Measurements from ENCODE around the gene LEFTY2. TPM values are rescaled to one million over a fixed set of nuclear protein-coding genes. Genes with fewer than 3 reads are reported as not detected.

The LEFTY2 gene
- polyA plus RNA-seq, 2 of the 4 experiments (the other 2 are of a cell fraction) = not detected

- Histone ChIP-seq H3K4me2 (no peak overlapping the region), H3K4me1 (peaks cover 6% of the 10 kb centered on the region; the same call in 1 of the 3 replicates), H3K9me3 (no peaks in the 10 kb centered on the region), H3K4me3 (no peak overlapping the region), H3K27ac (no peak overlapping the region)
- TF ChIP-seq, protein P1, sequence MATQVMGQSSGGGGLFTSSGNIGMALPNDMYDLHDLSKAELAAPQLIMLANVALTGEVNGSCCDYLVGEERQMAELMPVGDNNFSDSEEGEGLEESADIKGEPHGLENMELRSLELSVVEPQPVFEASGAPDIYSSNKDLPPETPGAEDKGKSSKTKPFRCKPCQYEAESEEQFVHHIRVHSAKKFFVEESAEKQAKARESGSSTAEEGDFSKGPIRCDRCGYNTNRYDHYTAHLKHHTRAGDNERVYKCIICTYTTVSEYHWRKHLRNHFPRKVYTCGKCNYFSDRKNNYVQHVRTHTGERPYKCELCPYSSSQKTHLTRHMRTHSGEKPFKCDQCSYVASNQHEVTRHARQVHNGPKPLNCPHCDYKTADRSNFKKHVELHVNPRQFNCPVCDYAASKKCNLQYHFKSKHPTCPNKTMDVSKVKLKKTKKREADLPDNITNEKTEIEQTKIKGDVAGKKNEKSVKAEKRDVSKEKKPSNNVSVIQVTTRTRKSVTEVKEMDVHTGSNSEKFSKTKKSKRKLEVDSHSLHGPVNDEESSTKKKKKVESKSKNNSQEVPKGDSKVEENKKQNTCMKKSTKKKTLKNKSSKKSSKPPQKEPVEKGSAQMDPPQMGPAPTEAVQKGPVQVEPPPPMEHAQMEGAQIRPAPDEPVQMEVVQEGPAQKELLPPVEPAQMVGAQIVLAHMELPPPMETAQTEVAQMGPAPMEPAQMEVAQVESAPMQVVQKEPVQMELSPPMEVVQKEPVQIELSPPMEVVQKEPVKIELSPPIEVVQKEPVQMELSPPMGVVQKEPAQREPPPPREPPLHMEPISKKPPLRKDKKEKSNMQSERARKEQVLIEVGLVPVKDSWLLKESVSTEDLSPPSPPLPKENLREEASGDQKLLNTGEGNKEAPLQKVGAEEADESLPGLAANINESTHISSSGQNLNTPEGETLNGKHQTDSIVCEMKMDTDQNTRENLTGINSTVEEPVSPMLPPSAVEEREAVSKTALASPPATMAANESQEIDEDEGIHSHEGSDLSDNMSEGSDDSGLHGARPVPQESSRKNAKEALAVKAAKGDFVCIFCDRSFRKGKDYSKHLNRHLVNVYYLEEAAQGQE (IDR thresholded peaks at IDR 0.05) = no peak
- no peak for TF ChIP-seq EHF (CRISPR knock-in tag; IDR thresholded peaks at IDR 0.05)
- no peak for DNase-seq (ENCODE audit: low read depth in 1 of 2, low spot score in 1 of 2)
- ChIA-PET POLR2A (no interaction called here), CTCF (interaction anchor here (1.1 to 1.9 kb wide), 3 partner anchors 17 to 454 kb away, joined by 3 to 5 read pairs (median 5); no protein-coding TSS in a partner anchor)
- 79% methylated on average over 14 of the region's 14 CpGs for whole genome bisulfite sequencing (ENCODE audit: missing lambda C conversion rate)
- FAIRE-seq = no peak
- ATAC-seq = no peak
Measured at GRCh38 chr1:225928186-225929175, 12.5 kb downstream of the LEFTY2 start.

DNA sequence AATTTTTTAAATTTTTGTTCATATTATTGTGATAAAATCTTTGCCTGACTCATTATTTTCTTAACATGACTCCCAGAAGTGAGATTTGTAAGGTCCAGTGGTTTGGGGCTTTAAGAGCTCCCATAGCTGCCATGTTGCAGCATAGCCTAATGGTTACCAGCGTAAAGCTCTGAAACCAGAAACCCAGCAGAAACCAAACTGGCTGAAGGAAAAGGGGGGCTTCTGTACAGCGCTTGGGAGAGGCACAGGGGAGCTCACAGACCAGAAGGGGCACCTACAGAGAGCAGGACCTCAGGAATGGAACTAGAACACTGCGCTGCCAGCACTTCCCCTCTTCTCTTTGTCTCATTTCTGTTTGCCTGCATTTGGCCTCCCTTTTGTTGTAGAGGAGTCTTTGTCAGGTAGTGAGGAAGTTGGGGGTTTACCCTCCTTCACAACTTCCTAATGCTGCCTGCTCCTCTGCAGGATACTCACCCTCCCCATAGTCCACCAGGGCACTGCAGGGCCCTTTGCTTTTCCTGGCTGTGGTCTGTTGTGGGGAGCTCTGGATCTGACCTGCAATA, 14.4 kb downstream of the LEFTY2 start:
- H3K27ac ChIP-seq = no peak overlapping the region
- H3K4me2 ChIP-seq = no peak overlapping the region
- no peak for ATAC-seq
- TF ChIP-seq ZC3H11A (IDR thresholded peaks at IDR 0.05) = no peak
- no peak for TF ChIP-seq SREBF2 (IDR thresholded peaks at IDR 0.05)
- TF ChIP-seq KDM5A (IDR thresholded peaks at IDR 0.05) = no peak
- no peak for TF ChIP-seq SMC3 (IDR thresholded peaks at IDR 0.05)
- no peak for TF ChIP-seq TP53 (CRISPR knock-in tag; IDR thresholded peaks at IDR 0.05)
- no peak for TF ChIP-seq NPAS2 (CRISPR knock-in tag; IDR thresholded peaks at IDR 0.05; ENCODE audit: borderline replicate concordance)
- TF ChIP-seq MAFK (IDR thresholded peaks at IDR 0.05; ENCODE audit: partially characterized antibody) = no peak
- TF ChIP-seq KDM1A (IDR thresholded peaks at IDR 0.05; ENCODE audit: low read depth) = no peak
- TF ChIP-seq CBX2 (IDR thresholded peaks at IDR 0.05; ENCODE audit: borderline replicate concordance, low read depth) = no peak
- TF ChIP-seq, protein P1 (IDR thresholded peaks at IDR 0.05) = no peak
- TF ChIP-seq RCOR1 (IDR thresholded peaks at IDR 0.05; ENCODE audit: low read depth, low read length) = no peak
- no peak for TF ChIP-seq CHD4 (IDR thresholded peaks at IDR 0.05; ENCODE audit: borderline replicate concordance)
- TF ChIP-seq, protein P2, sequence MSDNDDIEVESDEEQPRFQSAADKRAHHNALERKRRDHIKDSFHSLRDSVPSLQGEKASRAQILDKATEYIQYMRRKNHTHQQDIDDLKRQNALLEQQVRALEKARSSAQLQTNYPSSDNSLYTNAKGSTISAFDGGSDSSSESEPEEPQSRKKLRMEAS (IDR thresholded peaks at IDR 0.05) = no peak
- TF ChIP-seq CEBPB (IDR thresholded peaks at IDR 0.05) = no peak
- no peak for TF ChIP-seq MYC (IDR thresholded peaks at IDR 0.05; ENCODE audit: borderline replicate concordance, low read length)
- no peak for TF ChIP-seq FOSL2 (IDR thresholded peaks at IDR 0.05)
- TF ChIP-seq FOSL2 (CRISPR knock-in tag; IDR thresholded peaks at IDR 0.05) = no peak
- TF ChIP-seq HES2 (IDR thresholded peaks at IDR 0.05) = no peak
- TF ChIP-seq BHLHE40 (IDR thresholded peaks at IDR 0.05; ENCODE audit: low read depth, low read length) = no peak
- TF ChIP-seq, protein P3, sequence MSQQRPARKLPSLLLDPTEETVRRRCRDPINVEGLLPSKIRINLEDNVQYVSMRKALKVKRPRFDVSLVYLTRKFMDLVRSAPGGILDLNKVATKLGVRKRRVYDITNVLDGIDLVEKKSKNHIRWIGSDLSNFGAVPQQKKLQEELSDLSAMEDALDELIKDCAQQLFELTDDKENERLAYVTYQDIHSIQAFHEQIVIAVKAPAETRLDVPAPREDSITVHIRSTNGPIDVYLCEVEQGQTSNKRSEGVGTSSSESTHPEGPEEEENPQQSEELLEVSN (IDR thresholded peaks at IDR 0.05; ENCODE audit: borderline replicate concordance, low read depth) = no peak
- CTCF ChIA-PET = interaction anchor here (0.5 to 1.9 kb wide), 5 partner anchors 15 to 446 kb away, joined by 3 to 5 read pairs (median 4); no protein-coding TSS in a partner anchor
- H3K4me1 ChIP-seq = peaks cover 14% of the 10 kb centered on the region
- H3K9me3 ChIP-seq = no peaks in the 10 kb centered on the region
- WGBS (ENCODE audit: missing lambda C conversion rate) = 93% methylated on average over 3 of the region's 3 CpGs
- no peak for DNase-seq (ENCODE audit: low read depth in 1 of 2, low spot score in 1 of 2)
- no peak overlapping the region for H3K4me3 ChIP-seq
- POLR2A ChIA-PET = interaction anchor here (0.6 kb wide), 1 partner anchor 16 kb away, joined by 5 read pairs; no protein-coding TSS in a partner anchor
- no peak for FAIRE-seq

Measured in A549 (cell line).